Measurements from ENCODE around the gene MINDY4. TPM values are rescaled to one million over a fixed set of nuclear protein-coding genes. Genes with fewer than 3 reads are reported as not detected.

Gene MINDY4
- 2.1 TPM for total RNA-seq
- long read RNA-seq, partial matches to known transcripts: 0 of 5 reads
- long read RNA-seq, other reads (novel, unspliced or antisense): 5 of 5 reads

GRCh38 chr7:30771174-30771879 lies at the start of gene MINDY4:
Gene MINDY4, plus strand, starts transcription at chr7:30771417. Its CDS starts 77 bp downstream, at chr7:30771494.
- intact Hi-C loops (cut with DNase I): no loop called here

GRCh38 chr7:30722187-30722586 lies 49.0 kb upstream of the MINDY4 start:
- intact Hi-C loops (cut with DNase I): no loop called here
- DNase-seq (ENCODE audit: low spot score): no peak

More at GRCh38 chr7:30771174-30771879, at the start of gene MINDY4:
- DNase-seq (ENCODE audit: low spot score): peak; percentile 90

- intact Hi-C loops (cut with DNase I): no loop called here
- no peak for DNase-seq (ENCODE audit: low spot score)
Observed at GRCh38 chr7:30722671-30723070, 48.5 kb upstream of the MINDY4 start.

- intact Hi-C loops (cut with DNase I): no loop called here
- DNase-seq (ENCODE audit: low spot score): no peak
Observed at GRCh38 chr7:30723776-30724175, 47.4 kb upstream of the MINDY4 start.

- intact Hi-C loops (cut with DNase I): no loop called here
- no peak for DNase-seq (ENCODE audit: low spot score)
Observed at GRCh38 chr7:30726296-30727006, 44.8 kb upstream of the MINDY4 start.

- intact Hi-C loops (cut with DNase I): no loop called here
- DNase-seq (ENCODE audit: low spot score): no peak
Observed at GRCh38 chr7:30727061-30727945, 43.9 kb upstream of the MINDY4 start.

- intact Hi-C loops (cut with DNase I): no loop called here
- no peak for DNase-seq (ENCODE audit: low spot score)
Observed at GRCh38 chr7:30728591-30729100, 42.6 kb upstream of the MINDY4 start.

GRCh38 chr7:30729642-30730041 lies 41.6 kb upstream of the MINDY4 start:
- intact Hi-C loops (cut with DNase I): no loop called here
- no peak for DNase-seq (ENCODE audit: low spot score)

- intact Hi-C loops (cut with DNase I): no loop called here
- DNase-seq (ENCODE audit: low spot score): no peak
Observed at GRCh38 chr7:30730097-30730496, 41.1 kb upstream of the MINDY4 start.

- intact Hi-C loops (cut with DNase I): no loop called here
- no peak for DNase-seq (ENCODE audit: low spot score)
Observed at GRCh38 chr7:30730996-30731395, 40.2 kb upstream of the MINDY4 start.

- intact Hi-C loops (cut with DNase I): no loop called here
Observed at GRCh38 chr7:30731581-30731980, 39.6 kb upstream of the MINDY4 start.

GRCh38 chr7:30732606-30733005 lies 38.6 kb upstream of the MINDY4 start:
- intact Hi-C loops (cut with DNase I): no loop called here
- no peak for DNase-seq (ENCODE audit: low spot score)

More at GRCh38 chr7:30731581-30731980, 39.6 kb upstream of the MINDY4 start:
- DNase-seq (ENCODE audit: low spot score): no peak

GRCh38 chr7:30733216-30733615 lies 38.0 kb upstream of the MINDY4 start:
- intact Hi-C loops (cut with DNase I): no loop called here
- DNase-seq (ENCODE audit: low spot score): no peak

- intact Hi-C loops (cut with DNase I): no loop called here
Observed at GRCh38 chr7:30733691-30734090, 37.5 kb upstream of the MINDY4 start.

GRCh38 chr7:30734497-30734896 lies 36.7 kb upstream of the MINDY4 start:
- intact Hi-C loops (cut with DNase I): no loop called here
- DNase-seq (ENCODE audit: low spot score): no peak

More at GRCh38 chr7:30733691-30734090, 37.5 kb upstream of the MINDY4 start:
- no peak for DNase-seq (ENCODE audit: low spot score)

GRCh38 chr7:30735631-30736030 lies 35.6 kb upstream of the MINDY4 start:
- intact Hi-C loops (cut with DNase I): loop anchor here (5.0 kb wide), 1 partner anchor 108 kb away; no protein-coding TSS in a partner anchor

GRCh38 chr7:30736291-30736690 lies 34.9 kb upstream of the MINDY4 start:
- intact Hi-C loops (cut with DNase I): loop anchor here (5.0 kb wide), 1 partner anchor 109 kb away; no protein-coding TSS in a partner anchor

More at GRCh38 chr7:30735631-30736030, 35.6 kb upstream of the MINDY4 start:
- DNase-seq (ENCODE audit: low spot score): no peak

GRCh38 chr7:30738026-30738915 lies 32.9 kb upstream of the MINDY4 start:
- DNase-seq (ENCODE audit: low spot score): no peak
- intact Hi-C loops (cut with DNase I): loop anchor here (5.0 kb wide), 1 partner anchor 111 kb away; no protein-coding TSS in a partner anchor

More at GRCh38 chr7:30736291-30736690, 34.9 kb upstream of the MINDY4 start:
- DNase-seq (ENCODE audit: low spot score): no peak
